Activated T-helper 17 cell treated with anti-CD3 and anti-CD28 coated beads, Interleukin-2, amount 50 U/mL, for 72 hours (primary cell): ENCODE data around the gene CCDC107. TPM values are rescaled to one million over a fixed set of nuclear protein-coding genes. Genes with fewer than 3 reads are reported as not detected.

Experiments
- ATAC-seq: fragments of 150-1000 bp; cut with Tn5 transposase; replicated peaks from 2 replicates; pipeline ENCODE4 v1.10.0; 2021; ENCODE audit warnings: mild to moderate bottlenecking, moderate library complexity
- H3K27ac Mint-ChIP-seq: one replicate; pipeline ENCODE4 v1.8.0; 2022; ENCODE audit warnings: mixed read lengths
- H3K27me3 Mint-ChIP-seq: one replicate; pipeline ENCODE4 v1.8.0; 2022; ENCODE audit warnings: mixed read lengths
- H3K36me3 Mint-ChIP-seq: one replicate; pipeline ENCODE4 v1.8.0; 2022; ENCODE audit warnings: low read depth, mild to moderate bottlenecking, mixed read lengths
- H3K4me1 Mint-ChIP-seq: one replicate; pipeline ENCODE4 v1.8.0; 2022; ENCODE audit warnings: mixed read lengths
- H3K4me3 Mint-ChIP-seq: one replicate; pipeline ENCODE4 v1.8.0; 2022; ENCODE audit warnings: mild to moderate bottlenecking, mixed read lengths
- H3K9me3 Mint-ChIP-seq: one replicate; pipeline ENCODE4 v1.8.0; 2022; ENCODE audit warnings: mixed read lengths
- total RNA-seq, 2 donors: library from RNA; stranded (reverse); gene quantifications; one replicate each; pipeline ENCODE4 v1.2.3, GENCODE V29; 2022

The CCDC107 gene
- total RNA-seq, 2 donors from 2014 or later: 17.5 to 19.8 TPM

GRCh38 chr9:35679766-35680330 is 21.8 kb downstream of the CCDC107 start:
- H3K27me3 Mint-ChIP-seq: no peaks in the 10 kb centered on the region
- no peak overlapping the region for H3K27ac Mint-ChIP-seq
- no peak for ATAC-seq
- H3K4me1 Mint-ChIP-seq: peaks cover 5% of the 10 kb centered on the region
- no peaks in the 10 kb centered on the region for H3K9me3 Mint-ChIP-seq
- H3K36me3 Mint-ChIP-seq: no peaks in the 10 kb centered on the region
- no peak overlapping the region for H3K4me3 Mint-ChIP-seq

GRCh38 chr9:35680331-35681105 is 22.4 kb downstream of the CCDC107 start:
- Mint-ChIP-seq H3K27me3 (no peaks in the 10 kb centered on the region), H3K9me3 (no peaks in the 10 kb centered on the region), H3K4me1 (peaks cover 5% of the 10 kb centered on the region), H3K36me3 (no peaks in the 10 kb centered on the region), H3K4me3 (no peak overlapping the region), H3K27ac (no peak overlapping the region)
- no peak for ATAC-seq

- peaks cover 1% of the 10 kb centered on the region for H3K4me1 Mint-ChIP-seq
- peak overlapping the region; percentile 34 for H3K27ac Mint-ChIP-seq
- no peaks in the 10 kb centered on the region for H3K36me3 Mint-ChIP-seq
- H3K27me3 Mint-ChIP-seq: no peaks in the 10 kb centered on the region
- H3K9me3 Mint-ChIP-seq: no peaks in the 10 kb centered on the region
- H3K4me3 Mint-ChIP-seq: no peak overlapping the region
- no peak for ATAC-seq
These were observed 23.4 kb downstream of the CCDC107 start for GRCh38 chr9:35681341-35682002.

- Mint-ChIP-seq H3K27me3 (no peaks in the 10 kb centered on the region), H3K4me3 (no peak overlapping the region), H3K36me3 (no peaks in the 10 kb centered on the region), H3K4me1 (no peaks in the 10 kb centered on the region), H3K9me3 (no peaks in the 10 kb centered on the region), H3K27ac (peak overlapping the region; percentile 34)
- ATAC-seq: no peak
These were observed 24.0 kb downstream of the CCDC107 start for GRCh38 chr9:35682051-35682450.

- no peaks in the 10 kb centered on the region for H3K9me3 Mint-ChIP-seq
- H3K4me1 Mint-ChIP-seq: peaks cover 4% of the 10 kb centered on the region
- no peak for ATAC-seq
- peak overlapping the region; percentile 20 for H3K27ac Mint-ChIP-seq
- no peak overlapping the region for H3K4me3 Mint-ChIP-seq
- H3K36me3 Mint-ChIP-seq: no peaks in the 10 kb centered on the region
- no peaks in the 10 kb centered on the region for H3K27me3 Mint-ChIP-seq
These were observed 24.6 kb downstream of the CCDC107 start for GRCh38 chr9:35682520-35683315.

GRCh38 chr9:35683323-35683722 is 25.2 kb downstream of the CCDC107 start:
- ATAC-seq: no peak
- no peaks in the 10 kb centered on the region for H3K27me3 Mint-ChIP-seq
- H3K4me3 Mint-ChIP-seq: no peak overlapping the region
- H3K36me3 Mint-ChIP-seq: no peaks in the 10 kb centered on the region
- H3K27ac Mint-ChIP-seq: peak overlapping the region; percentile 20
- no peaks in the 10 kb centered on the region for H3K9me3 Mint-ChIP-seq
- peaks cover 5% of the 10 kb centered on the region for H3K4me1 Mint-ChIP-seq

- H3K4me3 Mint-ChIP-seq: no peak overlapping the region
- H3K4me1 Mint-ChIP-seq: peaks cover 15% of the 10 kb centered on the region
- H3K9me3 Mint-ChIP-seq: no peaks in the 10 kb centered on the region
- H3K27ac Mint-ChIP-seq: no peak overlapping the region
- H3K36me3 Mint-ChIP-seq: no peaks in the 10 kb centered on the region
- no peak for ATAC-seq
- H3K27me3 Mint-ChIP-seq: no peaks in the 10 kb centered on the region
These were observed 26.8 kb downstream of the CCDC107 start for GRCh38 chr9:35684921-35685320.

GRCh38 chr9:35685506-35685905 is 27.4 kb downstream of the CCDC107 start:
- Mint-ChIP-seq H3K27ac (no peak overlapping the region), H3K4me3 (no peak overlapping the region), H3K4me1 (peaks cover 15% of the 10 kb centered on the region), H3K9me3 (no peaks in the 10 kb centered on the region), H3K36me3 (no peaks in the 10 kb centered on the region), H3K27me3 (no peaks in the 10 kb centered on the region)
- ATAC-seq: no peak

GRCh38 chr9:35686222-35687203 is 28.4 kb downstream of the CCDC107 start:
- no peak for ATAC-seq
- Mint-ChIP-seq H3K4me1 (peaks cover 15% of the 10 kb centered on the region), H3K27me3 (no peaks in the 10 kb centered on the region), H3K27ac (no peak overlapping the region), H3K9me3 (no peaks in the 10 kb centered on the region), H3K36me3 (no peaks in the 10 kb centered on the region), H3K4me3 (no peak overlapping the region)

- no peaks in the 10 kb centered on the region for H3K27me3 Mint-ChIP-seq
- H3K27ac Mint-ChIP-seq: no peak overlapping the region
- no peaks in the 10 kb centered on the region for H3K9me3 Mint-ChIP-seq
- ATAC-seq: no peak
- peaks cover 15% of the 10 kb centered on the region for H3K4me1 Mint-ChIP-seq
- no peaks in the 10 kb centered on the region for H3K36me3 Mint-ChIP-seq
- H3K4me3 Mint-ChIP-seq: no peak overlapping the region
These were observed 29.2 kb downstream of the CCDC107 start for GRCh38 chr9:35687306-35687705.

- Mint-ChIP-seq H3K27me3 (no peaks in the 10 kb centered on the region), H3K36me3 (no peaks in the 10 kb centered on the region), H3K27ac (peak overlapping the region; percentile 80), H3K4me3 (peak overlapping the region; percentile 67), H3K9me3 (no peaks in the 10 kb centered on the region), H3K4me1 (peaks cover 15% of the 10 kb centered on the region)
- ATAC-seq: no peak
These were observed 30.0 kb downstream of the CCDC107 start for GRCh38 chr9:35687972-35688557.

GRCh38 chr9:35688558-35689541 is 30.8 kb downstream of the CCDC107 start:
- Mint-ChIP-seq H3K27ac (peak overlapping the region; percentile 80), H3K4me1 (peaks cover 15% of the 10 kb centered on the region), H3K36me3 (no peaks in the 10 kb centered on the region), H3K4me3 (peak overlapping the region; percentile 67), H3K9me3 (no peaks in the 10 kb centered on the region), H3K27me3 (no peaks in the 10 kb centered on the region)
- peak; percentile 92 for ATAC-seq
